ENCODE data around the gene TENM3.
"Not testable (repeated sequence)": the region's sequence is repeated elsewhere in the genome, so short reads cannot be mapped to it uniquely, and the experiment has no call there.

TENM3 gene

DNA sequence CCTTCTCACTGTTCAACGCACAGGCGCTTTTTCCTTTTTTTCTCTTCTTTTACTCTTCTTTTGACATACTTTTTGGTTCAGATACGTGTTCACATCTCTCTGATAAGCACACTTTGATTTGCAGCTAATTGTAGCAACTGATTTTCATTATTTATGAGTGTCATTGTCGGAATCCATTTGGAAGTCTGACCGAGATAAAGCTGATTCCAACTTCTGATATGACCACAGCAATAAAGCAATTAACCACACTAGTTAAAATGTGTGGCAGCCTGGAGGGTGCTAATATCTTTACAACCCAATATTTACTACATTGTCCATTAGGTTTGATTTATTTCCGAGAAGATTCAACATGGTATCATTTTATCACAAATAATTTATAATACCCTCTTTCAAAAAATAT is 101.8 kb downstream of the TENM3 start:
- DNase-seq: no peak

DNA sequence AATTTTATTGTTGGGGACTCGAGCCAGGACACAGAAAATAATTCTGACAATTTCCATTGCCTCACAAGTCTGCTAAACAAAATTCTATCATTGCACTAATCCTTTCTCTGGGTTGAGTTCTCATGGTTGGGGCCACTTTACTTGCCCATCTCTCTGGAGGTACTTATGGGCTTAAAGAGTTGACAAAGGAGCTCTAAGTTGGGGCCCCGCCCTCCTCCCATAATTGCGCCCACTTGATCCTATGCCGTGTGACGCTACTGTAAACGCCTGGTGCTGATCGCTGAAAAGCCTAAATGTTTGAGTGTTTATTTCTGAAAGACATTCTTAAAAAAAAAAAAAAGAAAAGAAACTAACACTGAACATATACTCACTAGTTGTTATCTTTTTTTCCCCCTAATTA is 103.0 kb downstream of the TENM3 start:
- DNase-seq: no peak

DNA sequence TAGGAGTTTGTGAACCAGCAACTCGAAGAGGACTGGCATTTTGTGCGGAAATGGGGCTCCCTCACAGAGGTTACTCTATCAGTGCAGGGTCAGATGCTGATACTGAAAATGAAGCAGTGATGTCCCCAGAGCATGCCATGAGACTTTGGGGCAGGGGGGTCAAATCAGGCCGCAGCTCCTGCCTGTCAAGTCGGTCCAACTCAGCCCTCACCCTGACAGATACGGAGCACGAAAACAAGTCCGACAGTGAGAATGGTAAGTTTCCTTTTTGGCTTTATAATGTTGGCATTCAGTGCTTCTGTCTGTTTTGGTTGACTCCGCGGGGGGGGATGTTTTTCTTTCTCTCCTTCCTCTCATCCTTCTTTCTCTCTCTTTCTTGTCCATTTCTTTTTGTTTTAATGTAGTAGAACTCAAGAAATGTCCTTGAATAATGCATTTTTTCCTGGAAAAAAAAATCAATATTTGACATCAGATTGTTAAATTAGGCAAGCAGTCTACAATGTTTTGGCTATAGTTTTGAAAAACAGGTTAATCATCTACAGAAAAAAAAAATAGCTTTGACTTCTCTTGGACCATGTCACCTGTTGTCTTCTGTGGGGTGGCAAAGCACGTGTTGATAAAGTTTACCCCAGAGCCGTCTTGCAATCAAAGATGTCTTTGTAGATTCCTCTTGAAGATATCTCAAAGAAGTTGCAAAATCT is 103.6 kb downstream of the TENM3 start:
- no peak for DNase-seq

DNA sequence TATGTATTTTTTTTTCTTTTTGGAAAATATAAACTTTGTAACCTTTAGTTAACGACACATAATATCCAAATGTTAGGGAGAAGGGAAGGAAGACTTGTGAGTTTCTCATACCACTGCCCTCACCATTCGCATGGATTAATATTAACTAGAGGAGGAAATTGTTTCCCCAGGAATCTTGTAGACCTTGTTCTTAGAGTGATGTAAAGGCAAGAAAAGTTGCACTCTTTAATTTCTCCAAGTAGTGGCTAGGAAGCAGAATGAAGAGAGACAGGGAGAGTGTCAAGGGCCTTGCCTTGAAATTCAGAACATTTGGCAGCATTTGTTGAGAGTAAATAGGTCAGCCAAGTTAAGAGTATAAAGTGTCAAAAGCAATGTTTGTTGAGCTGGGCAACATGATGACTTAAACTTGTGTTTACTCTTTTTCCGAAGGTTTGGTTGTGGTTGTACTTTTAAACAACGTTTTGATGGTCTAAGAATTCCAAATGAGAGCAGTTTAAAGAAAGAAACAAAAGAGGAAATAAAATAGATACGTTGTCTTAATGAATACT is 105.7 kb downstream of the TENM3 start:
- no peak for DNase-seq

DNA sequence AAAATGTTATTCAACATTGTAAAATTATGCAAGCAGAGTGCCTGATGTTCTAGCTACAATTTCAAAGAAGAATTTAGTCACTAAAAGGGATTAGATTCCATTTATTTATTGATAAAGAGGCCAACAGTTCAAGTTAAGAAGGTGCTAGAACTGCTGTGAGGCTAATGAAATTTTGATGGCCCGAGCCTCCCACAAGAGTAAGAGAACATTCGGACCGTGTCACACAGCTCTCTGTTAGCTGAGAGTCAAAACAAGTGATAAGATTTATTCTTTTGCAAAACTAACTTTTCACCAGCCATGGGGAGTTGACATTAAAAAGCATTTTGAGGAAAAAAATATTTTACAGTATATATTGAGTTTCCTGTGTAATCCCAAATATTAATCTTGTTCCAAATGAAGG is 106.8 kb downstream of the TENM3 start:
- DNase-seq: no peak

DNA sequence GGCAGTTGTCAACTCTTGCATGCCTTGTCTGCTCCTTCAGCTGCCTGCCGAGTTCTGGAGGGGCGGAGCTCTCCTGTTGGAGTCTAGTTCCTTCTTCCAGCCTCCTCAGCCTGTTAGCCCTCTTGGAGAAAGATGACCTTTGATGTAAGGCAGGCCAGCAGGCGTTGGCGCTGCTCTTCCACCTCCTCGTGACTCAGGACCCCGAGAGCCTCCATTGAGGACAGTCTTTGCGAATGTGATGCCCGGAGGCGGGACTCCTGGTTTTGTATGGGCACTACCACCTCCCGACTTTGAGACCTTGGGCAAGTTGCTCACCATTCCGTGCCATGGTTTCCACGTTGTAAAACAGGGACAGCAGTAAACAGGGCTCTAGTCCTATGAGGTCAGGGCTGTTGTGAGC is 108.3 kb downstream of the TENM3 start:
- no peak for DNase-seq

DNA sequence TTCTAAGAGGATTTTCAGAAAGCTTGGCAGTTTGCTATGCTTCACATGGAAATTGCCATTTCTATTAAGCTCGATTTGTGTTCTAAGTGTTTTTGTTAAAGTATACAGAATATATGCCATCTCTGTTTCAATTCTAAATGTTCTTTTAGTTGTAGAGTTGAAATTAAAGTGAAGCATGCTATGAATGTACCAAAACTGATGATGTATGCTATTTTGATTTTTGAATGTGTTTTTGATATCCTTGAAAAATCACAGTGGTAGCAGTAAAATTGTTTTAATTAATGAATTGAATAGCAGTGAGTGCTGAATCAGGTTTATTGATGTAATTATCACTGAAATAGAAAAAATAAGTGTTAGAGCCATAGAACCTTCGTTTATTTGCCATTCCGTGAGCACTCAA is 110.9 kb downstream of the TENM3 start:
- DNase-seq: no peak

DNA sequence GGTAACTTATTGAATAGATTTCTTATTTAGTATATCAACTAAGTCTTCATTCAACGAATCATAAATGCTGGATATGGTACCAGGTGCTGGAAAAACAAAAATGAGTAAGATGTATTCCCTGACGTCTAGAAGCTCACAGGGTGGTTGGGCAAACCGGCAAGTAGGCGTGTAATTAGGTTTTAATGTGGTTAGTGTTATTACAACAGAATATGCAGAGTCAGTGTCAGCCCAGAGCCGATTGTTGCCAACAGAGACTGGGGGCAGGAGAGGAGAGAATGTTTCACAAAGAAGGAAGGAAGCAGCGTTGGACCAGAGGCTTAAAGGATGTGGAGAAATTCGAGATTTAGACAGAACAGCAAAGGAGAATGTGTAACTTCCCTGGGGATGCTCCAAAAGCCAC is 111.7 kb downstream of the TENM3 start:
- no peak for DNase-seq

DNA sequence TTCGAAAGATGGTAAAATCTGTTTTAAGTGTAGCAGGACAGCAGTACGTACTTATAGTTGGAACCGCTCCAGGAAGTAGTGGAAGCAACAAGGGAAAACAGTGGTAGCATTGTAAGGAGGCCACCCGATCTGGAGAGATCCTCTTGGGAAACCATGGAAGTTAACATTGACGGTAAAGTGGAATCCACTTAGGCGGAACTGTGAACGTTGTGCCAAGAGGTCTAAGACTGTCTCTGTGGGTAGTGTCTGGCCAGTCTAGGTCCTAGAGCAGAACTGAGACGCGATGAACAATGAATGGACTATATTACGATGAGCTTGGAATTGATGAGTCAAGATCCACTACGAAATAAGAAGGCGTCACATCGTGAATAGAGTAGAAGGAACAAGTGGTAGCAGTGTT is 124.0 kb downstream of the TENM3 start:
- no peak for DNase-seq

DNA sequence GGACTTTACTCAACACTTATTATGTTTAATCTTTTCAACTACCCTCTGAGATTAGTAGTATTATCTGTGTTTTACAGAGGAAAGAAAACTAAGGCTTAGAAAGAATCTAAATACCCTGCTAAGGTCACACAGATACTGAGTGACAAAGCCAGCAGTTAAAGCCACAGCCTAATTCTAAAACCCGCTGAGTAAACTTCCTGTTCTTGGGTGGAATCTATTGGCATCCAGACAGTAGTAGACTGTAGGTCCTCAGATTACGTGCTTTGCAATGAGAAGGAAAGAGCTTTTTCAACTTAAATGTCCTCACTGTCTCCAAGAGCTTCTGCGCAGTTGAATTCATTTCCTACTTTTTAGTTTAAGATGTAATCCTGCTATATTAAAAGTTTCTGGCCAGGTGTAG is 126.0 kb downstream of the TENM3 start:
- DNase-seq: no peak

DNA sequence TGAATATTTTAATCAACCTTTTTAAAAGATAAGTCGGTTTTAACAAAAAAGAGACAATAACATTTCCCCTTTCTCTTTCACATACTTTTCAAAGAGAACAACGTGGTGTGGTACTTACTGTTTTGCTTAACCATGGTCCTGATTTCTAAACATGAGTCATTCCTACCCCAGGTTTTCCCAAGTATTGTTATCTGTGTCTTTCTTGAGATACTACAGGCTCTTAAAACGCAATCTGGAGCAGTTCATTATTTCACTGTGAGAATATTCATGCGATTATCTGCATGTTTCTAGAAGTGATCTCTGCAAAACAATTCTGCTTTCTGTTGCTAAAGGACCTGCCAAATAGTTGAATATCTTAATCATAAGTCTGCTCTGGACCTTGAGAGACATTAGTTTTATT is 127.3 kb downstream of the TENM3 start:
- DNase-seq: no peak

DNA sequence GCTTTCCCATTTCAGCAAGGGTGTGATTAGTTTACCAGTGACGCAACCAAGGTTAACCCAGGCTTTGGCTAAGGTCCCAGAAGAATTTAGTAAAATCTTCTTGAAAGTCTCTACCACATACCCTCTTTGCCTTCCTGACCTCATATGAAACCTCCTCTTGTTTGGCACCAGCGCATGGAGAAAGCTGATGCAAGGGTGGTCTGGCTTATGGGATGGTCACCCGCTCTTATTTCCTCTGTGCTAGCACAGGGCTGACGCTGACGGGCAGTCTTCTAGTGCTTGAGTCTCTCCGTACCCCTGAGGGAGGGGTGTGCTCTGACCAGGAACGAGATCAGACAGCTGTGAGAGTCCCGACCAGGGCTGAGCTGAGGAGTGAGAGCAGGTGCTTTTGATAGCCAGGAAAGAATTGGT is 137.6 kb downstream of the TENM3 start:
- DNase-seq: no peak

DNA sequence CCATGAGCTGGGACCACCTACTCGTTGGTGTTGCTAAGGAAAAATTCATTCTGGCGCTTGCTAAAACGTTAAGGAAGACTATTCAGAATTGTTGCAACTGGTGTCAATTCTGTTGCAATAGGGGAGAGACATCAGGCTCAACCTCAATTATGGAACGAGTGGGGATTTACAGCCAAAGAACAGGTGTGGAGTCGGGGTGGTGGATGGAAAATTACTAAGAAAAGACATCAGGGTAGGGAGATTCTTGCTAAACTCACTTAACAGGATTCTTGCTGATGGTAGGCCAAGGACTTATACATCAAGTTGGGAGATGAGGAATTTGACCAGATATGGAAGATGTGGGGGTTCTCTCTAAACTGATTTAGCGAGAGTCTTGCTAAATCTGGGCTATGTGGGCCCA is 139.7 kb downstream of the TENM3 start:
- DNase-seq: no peak

DNA sequence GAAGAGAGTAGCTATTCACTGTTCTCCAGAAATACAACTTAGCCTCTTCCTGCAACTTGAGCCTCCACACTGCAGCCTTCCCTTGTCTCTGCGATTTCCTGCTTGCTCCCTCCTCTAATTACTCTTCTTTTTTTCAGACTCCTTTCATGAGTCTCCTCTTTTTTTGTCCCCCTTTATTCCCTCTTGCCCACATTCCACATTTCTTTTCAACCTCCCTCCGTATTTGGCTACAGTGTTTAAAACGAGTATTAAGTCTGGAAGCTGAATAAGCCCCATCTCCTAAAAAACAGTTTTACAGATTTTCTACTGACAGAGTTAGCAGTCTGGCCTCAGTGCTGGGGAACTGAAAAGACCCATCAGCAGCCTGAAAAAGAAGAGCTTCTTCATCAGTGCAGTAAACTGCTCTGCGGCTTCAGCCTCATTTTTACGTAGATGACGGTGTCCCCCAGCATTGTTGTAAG is 141.5 kb downstream of the TENM3 start:
- DNase-seq: no peak

DNA sequence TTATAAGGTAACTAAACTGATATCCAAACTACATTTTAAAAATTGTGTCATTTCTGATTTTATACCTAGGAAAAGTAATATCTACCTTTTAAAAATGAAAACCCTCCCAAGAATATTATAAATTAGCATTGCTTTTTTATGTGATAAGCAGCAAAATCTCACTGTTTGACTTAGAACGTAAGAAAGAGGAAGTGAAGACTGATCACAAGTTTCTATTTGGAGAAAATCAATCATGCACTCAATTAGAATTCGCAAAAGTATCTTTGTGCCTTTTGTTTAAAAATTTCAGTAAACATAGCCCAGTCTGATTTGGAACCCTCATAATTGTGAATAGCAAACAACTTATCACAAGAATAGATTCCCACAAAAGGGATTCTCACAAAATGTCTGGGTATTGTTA is 142.7 kb downstream of the TENM3 start:
- DNase-seq: no peak

DNA sequence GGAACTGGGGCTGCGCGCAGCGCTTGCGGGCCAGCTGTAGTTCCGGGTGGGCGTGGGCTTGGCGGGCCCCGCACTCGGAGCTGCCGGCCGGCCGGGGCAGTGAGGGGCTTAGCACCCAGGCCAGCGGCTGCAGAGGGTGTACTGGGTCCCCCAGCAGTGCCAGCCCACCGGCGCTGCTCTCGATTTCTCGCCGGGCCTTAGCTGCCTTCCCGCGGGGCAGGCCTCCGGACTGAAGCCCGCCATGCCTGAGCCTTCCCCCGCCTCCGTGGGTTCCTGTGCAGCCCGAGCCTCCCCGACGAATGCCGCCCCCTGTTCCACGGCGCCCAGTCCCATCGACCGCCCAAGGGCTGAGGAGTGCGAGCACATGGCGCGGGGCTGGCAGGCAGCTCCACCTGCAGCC is 143.4 kb downstream of the TENM3 start:
- not testable (repeated sequence) for DNase-seq

DNA sequence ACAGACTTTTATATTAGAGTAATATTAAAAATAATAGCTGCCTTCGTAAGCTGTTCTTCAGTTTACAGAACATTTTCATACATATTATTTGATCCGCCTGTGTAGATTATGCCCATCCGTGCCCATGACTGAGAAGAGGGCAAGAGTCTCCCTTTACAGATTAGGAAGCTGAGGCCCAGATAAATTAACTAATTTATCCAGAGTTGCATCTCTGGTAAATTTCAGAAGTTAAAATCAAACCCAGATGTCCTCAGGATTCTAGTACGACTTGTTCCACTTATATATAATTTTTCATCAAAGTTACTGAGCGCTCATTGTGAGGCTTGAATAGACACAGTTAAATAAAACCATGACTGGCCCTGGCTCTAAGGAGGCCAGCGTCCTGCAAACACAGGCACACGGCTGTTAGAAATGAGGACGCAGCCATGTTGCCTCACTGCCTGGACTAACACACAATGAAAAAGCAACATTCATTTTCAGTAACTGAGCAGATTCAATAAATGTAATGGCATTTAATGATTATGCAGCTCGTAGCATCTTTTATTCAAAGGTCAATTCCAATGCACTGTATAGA is 148.0 kb downstream of the TENM3 start:
- DNase-seq: no peak

DNA sequence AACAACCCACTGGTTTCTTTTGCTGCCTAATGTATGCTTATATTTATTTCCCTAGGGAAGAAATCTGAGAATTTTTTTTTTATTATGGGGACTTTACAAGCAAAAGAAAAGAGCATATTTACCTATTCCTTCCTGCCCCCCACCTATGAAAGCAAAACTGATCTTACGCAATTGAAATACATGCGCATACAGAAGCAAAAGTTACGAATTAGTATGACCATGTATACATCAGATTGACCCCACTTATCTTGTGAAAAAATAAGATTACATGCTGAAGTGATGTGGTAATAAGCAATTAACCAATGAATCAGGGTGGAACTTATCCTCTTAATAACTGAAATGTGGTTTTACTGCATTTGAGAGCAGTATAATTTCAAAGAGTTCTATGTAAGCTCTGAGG is 151.0 kb downstream of the TENM3 start:
- no peak for DNase-seq

DNA sequence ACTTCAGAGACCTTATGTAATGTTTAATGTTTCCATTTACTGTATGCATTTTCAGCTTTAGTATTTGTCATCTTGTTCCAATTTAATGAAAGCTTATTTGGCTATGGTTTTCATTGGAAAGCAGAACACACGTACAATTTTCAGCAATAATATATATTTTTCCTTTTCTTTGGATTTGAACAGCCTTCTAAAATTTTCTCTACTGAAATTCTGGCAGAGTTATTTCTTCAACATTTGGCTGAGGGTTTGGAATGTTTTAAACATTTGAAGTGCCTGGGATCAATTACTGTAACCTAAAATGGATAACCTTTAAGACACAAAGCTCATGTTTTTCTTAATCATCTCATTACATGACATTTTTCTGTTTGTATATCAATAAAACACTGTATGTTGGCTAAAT is 156.9 kb downstream of the TENM3 start:
- DNase-seq: no peak

DNA sequence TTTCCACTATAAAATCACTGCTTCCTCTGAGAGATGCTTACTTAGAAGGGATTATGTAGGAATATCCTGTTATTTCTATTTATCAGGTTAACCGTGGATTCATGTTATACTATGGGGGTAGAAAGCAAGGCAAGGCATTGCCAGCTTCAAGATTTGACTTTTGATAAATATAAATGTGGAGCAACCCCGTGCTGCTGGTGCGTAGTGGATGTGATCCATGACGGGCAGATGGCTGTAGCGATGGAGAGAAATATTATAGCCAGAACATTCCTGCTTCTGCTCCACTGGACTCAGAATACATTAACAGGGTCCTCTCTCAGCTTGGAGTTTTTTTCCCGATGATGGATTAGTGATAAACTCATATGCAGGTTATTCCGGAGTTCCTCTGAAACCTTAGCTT is 157.6 kb downstream of the TENM3 start:
- no peak for DNase-seq

DNA sequence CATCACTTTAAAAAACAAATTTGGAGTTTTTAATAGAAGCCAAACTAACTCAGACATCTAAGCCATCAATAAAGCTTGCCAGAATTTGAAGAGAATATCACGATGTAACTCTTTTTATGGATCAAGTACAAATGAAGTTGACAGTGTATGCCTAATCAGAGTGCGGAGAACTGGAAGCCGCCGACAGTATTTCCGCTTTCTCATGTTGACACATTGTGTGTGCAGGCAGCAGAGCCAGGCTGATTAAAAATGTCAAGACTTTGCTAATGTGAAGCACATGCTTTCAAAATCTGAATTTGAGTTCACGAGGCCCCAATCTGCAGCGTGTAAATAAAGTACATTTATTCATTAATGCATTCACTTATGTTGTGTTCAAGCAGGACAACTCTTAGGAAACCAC is 161.2 kb downstream of the TENM3 start:
- DNase-seq: no peak

DNA sequence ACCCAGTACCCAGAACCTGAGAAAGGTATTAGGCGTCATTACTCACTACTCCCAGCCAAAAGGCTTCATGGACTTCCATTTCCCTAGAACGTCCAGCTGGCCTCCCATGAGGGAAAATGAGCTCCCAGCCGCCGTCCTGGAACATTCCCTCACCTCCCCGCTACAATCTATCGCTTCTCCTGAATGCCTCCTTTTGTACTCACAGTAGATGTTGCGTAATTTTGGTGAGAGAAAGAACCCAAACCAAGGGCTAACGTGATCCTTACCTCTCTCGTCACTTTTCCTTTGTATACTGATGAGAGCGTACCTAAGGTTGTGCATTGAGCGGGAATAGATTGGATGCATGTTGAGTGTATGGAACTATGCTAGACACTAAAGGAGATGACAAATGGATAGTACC is 161.9 kb downstream of the TENM3 start:
- DNase-seq: no peak

DNA sequence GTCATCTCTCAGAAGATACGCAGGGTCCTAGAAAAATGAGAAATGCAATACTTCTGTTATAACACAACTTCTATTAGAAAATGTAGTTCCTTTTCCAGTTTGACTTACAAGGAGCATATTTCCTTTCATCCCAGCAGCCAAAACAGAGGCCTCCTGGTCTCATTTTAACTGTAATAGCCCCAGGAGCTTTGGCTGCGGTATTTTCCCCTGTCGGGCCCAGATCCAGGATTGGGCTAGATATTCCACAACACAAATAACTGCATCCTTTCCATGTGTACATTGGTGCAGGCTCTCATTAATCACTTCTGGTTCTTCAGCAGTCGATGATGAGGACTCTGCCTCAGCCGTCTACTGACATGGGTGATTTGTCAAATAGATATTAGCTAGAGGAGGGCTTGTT is 166.1 kb downstream of the TENM3 start:
- DNase-seq: no peak

DNA sequence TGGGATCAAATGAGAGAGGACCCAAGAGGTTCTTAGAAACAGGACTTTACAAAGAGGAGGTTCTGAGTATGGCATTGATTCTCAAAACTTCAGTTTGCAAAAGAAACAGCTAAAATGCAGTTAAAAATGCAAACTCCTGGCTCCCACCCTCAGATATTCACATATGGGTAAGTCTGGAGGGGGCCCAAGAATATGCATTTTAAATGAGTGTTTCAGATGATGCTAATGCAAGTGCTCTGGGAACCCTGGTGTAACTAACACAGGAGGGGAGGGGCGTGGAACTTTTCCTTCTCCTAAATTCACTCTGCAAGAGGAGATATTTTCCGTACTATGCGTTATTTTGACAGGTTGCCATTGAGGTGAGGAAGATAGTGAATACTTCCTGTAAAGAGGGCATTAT is 168.2 kb downstream of the TENM3 start:
- DNase-seq: no peak

DNA sequence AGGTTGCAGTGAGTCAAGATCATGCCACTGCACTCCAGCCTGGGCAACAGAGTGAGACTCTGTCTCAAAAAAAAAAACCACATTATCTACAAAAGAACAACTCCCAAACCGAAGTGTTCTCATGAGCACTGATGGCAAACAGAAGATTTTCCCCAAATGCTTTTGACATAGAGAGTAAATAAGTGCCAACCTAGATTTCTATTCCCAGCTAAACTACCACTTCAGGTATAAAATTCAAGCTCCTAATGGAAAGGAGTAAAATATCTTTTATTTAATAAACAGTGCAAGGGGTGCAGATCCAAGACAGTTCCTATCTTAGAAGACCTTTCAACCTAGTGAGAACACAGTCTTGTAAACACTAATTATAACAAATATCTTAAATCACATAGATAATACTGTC is 170.3 kb downstream of the TENM3 start:
- DNase-seq: no peak
